ENCODE measurements around the gene PWWP2A.

Gene PWWP2A

GRCh38 chr5:160097991-160098390 lies 21.3 kb downstream of the PWWP2A start:
- no peak for TF ChIP-seq CTCF (IDR thresholded peaks at IDR 0.05; ENCODE audit: insufficient read depth, low read depth, low read length, missing control alignments)
- H3K4me3 ChIP-seq (ENCODE audit: low read length): no peak overlapping the region
- no peak for DNase-seq (ENCODE audit: low read depth)

- no peak for DNase-seq (ENCODE audit: low read depth)
- TF ChIP-seq CTCF (IDR thresholded peaks at IDR 0.05; ENCODE audit: insufficient read depth, low read depth, low read length, missing control alignments): no peak
- H3K4me3 ChIP-seq (ENCODE audit: low read length): no peak overlapping the region
Measured at GRCh38 chr5:160096178-160096577, 23.1 kb downstream of the PWWP2A start.

- no peak for TF ChIP-seq CTCF (IDR thresholded peaks at IDR 0.05; ENCODE audit: insufficient read depth, low read depth, low read length, missing control alignments)
- DNase-seq (ENCODE audit: low read depth): no peak
Measured at GRCh38 chr5:160092960-160093707, 26.1 kb downstream of the PWWP2A start.

GRCh38 chr5:160092514-160092913 lies 26.7 kb downstream of the PWWP2A start:
- no peak for TF ChIP-seq CTCF (IDR thresholded peaks at IDR 0.05; ENCODE audit: insufficient read depth, low read depth, low read length, missing control alignments)
- no peak overlapping the region for H3K4me3 ChIP-seq (ENCODE audit: low read length)
- DNase-seq (ENCODE audit: low read depth): no peak

More at GRCh38 chr5:160092960-160093707, 26.1 kb downstream of the PWWP2A start:
- no peak overlapping the region for H3K4me3 ChIP-seq (ENCODE audit: low read length)

GRCh38 chr5:160090059-160090458 lies 29.2 kb downstream of the PWWP2A start:
- no peak for TF ChIP-seq CTCF (IDR thresholded peaks at IDR 0.05; ENCODE audit: insufficient read depth, low read depth, low read length, missing control alignments)

GRCh38 chr5:160089531-160089930 lies 29.7 kb downstream of the PWWP2A start:
- no peak for TF ChIP-seq CTCF (IDR thresholded peaks at IDR 0.05; ENCODE audit: insufficient read depth, low read depth, low read length, missing control alignments)
- H3K4me3 ChIP-seq (ENCODE audit: low read length): no peak overlapping the region
- DNase-seq (ENCODE audit: low read depth): no peak

More at GRCh38 chr5:160090059-160090458, 29.2 kb downstream of the PWWP2A start:
- H3K4me3 ChIP-seq (ENCODE audit: low read length): no peak overlapping the region
- no peak for DNase-seq (ENCODE audit: low read depth)

GRCh38 chr5:160088805-160089204 lies 30.4 kb downstream of the PWWP2A start:
- DNase-seq (ENCODE audit: low read depth): no peak
- H3K4me3 ChIP-seq (ENCODE audit: low read length): no peak overlapping the region
- TF ChIP-seq CTCF (IDR thresholded peaks at IDR 0.05; ENCODE audit: insufficient read depth, low read depth, low read length, missing control alignments): no peak
